HG03439 (cell line): ENCODE results near the gene ADPGK.
"Not testable (repeated sequence)": the region's sequence is repeated elsewhere in the genome, so short reads cannot be mapped to it uniquely, and the experiment has no call there.

Source experiments
- ATAC-seq: cut with Tn5 transposase; IDR thresholded peaks from one replicate; pipeline ENCODE4 v1.9.1; 2021; ENCODE audit warnings: mild to moderate bottlenecking, moderate library complexity; ENCODE audit not compliant: unreplicated experiment

ADPGK gene

DNA sequence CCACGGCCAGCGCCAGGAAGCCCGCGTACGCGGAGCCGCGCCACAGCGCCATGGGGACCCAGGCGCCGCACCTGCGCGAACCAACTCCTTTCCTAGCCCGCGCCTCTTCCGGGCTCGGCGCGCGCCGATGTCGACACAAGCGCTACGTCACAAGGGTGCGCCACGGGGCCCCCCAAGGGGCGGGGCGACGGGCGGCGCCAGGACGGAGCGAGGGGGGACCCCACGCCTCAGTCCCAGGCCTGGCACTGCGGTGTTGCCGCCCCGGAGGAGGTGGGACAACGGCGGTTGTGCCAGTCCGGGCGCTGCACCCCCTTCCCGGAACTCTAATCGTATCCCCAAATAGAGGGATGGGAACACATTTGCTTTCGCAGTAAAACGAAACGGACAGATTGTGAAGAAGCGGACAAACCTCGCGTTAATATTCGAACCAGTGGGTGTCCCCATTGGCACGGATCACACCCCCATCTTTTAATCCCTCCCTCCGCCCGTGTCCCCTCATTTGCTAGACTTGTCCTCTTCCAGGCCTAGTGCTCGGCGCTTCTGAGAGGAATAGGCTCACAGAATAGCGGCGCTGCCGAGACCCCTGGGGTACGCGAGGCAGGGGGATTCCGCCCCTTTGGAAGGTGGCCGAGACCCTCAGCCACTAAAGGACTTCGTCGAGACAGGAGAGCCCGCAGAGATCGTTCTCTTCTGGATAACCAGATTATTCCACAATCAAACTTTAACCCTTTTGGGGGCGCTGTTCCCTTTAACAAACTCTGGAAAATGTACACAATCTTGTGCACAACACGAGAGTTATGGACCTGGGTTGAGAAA, at the start of gene ADPGK:
TSS of gene ADPGK (minus strand) at position 119 of the 816 bp plus-strand sequence. CDS start at position 52, 67 bp downstream.
- ATAC-seq = peak; percentile 84

DNA sequence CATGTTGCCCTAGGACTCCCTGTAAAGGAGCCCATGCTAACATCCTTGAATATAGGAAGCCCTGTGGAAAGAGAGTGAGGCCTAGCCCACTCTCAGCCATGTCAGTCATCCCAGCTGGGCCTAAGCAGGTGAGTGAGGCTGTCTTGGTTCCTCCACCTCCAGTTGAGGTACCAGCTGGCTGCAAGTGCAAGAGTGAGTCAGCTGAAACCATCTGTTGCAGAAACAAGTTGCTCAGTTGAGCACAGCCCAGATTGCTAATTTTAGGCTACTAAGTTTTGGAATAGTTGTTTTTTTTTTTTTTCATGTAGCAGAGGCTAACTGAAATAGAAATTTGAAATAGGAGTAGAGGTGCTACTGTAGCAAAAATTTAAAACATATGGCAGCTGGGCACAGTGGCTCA, 43.7 kb upstream of the ADPGK start:
- no peak for ATAC-seq

DNA sequence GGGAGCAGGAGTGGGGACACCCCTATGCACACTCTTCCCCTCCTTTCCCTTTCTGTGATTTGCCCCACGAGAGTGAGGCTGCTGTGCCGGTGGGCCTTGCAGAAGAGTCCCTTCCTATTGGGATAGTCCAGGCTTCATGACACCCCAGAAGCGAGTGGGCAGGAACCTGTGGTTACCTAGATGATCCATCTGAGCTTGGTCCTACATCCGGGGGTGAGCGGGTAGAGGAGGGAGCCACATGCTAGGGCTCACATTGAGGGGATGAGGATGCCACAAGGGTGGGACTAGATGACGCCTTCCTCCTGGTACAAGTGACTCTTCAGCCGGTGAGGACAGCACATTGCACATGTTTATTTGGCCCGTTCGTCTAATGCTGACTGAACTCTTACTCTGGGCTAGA, 43.1 kb upstream of the ADPGK start:
- no peak for ATAC-seq

DNA sequence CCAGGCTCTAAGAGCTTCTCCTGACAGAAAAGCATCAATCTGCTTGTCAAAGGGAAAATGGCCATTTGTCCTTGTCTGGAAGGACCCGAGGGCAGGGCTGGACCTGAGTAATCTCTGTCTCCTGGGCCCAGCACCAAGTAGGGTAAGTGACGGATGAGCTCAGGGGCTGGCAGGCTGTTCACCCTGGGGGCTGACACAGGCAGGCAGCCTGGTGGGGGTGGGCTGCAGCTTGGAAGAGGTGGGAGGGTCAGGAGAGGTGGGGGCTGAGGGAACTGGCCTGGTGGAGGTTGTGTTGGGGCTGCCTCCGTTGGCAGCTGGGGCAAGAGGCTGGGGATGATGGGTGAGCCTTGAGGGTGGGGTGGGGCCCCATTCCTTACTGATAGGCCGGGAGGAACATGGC, 42.3 kb upstream of the ADPGK start:
- no peak for ATAC-seq

DNA sequence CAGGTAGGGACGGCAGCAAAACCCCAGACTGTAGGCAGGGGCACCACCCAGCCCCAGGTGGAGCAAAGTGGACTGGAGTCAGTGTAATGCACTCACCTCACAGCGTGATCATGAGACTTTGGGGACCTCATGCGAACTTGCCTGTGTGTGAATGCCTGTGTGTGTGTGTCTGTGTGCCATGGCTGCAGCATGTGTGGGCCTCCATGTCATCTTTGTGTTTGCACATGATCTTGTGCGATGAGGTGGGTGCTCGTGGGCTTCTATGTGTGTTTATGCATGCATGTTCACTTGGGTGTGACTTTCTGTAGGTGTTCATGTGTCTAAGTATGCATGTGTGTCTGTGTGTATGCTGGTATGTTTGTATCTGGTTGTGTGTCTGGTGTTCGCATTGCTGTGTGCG, 41.2 kb upstream of the ADPGK start:
- ATAC-seq = no peak

DNA sequence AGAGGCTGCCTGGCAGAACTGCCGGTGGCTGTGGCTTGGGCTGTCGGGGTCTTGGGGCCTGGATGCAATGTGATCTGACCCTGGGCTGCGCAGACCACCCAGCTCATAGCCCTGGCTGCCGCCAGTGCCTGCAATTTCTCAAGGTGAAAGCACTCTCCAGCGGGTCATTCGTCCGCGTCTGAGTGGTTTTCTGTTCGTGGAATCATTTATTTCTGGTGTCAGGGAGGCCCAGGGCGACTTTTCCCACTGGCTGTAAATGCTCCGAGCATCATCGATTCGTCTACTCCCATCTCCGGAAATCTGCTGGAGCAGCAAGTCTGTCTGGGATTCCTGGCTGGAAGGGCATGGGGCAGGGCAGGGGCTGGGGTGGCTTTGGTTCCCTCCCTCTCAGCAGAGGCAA, 40.6 kb upstream of the ADPGK start:
- ATAC-seq = no peak

DNA sequence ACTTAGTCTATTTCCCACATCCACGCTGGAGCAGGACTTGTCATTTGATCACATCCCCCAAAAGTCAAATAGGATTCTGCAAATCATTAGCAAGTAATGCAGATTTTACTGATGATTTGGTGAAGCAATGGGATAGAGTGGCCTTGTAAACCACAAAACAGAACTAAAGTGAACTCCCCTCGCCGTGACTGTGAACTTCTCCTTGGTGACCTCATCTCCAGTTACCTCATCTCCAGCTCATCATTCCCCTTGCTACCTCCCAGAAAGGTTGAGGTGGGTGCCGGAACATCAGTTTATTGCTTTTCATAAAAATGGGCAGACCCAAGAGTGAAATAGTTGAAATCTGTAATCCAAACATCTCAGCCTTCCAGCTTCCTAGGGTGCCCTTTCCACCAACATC, 36.7 kb upstream of the ADPGK start:
- ATAC-seq = no peak

DNA sequence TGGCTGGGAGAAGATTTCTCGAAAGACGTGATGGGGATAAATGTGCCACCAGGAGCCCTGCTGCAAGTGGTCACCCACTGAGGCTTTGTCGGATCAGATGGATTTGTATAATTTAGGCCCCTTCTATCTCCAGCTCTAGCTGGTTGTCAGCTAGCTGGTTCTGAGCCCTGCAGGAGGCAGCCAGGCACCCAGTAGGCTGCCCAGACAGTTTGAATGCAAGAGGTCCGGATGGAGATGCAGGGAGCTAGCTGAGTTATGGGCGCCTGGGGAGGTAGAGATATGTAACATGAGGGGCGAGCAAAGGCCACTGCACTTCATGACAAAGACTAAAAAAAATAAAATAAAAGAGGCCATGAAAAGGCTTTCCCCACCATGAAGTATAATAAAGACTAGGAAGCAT, 35.1 kb upstream of the ADPGK start:
- ATAC-seq = no peak

DNA sequence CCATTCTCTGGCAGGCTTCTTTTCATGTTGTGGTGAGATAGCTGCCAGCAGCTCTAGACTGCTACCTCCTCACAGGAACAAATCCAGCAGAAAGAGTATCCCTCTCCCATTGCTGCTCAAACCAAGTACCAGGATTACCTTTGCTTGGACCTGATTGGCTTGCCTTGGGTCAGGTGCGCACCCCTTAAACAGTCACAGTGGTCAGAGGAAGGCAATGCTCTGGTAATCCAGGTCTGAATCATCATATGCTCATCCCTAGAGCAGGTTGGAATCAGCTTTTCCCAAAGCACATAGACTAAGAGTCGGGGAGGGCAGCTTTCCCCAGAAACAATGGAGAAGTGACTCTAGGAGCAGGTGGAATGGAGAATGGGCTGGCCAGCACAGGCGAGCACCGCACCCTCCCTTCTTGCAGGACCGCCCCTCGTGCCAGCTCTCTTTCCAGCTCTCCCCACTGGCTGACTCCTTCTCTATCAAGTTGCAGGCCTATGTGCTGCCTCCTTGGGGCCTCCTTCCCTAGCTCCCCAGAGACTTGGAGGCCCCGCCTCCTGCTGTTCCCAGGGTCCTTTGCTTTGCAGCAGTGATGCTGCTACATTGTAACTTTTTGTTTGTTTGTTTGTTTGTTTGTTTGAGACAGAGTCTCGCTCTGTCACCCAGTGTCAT, 29.9 kb upstream of the ADPGK start:
- no peak for ATAC-seq

DNA sequence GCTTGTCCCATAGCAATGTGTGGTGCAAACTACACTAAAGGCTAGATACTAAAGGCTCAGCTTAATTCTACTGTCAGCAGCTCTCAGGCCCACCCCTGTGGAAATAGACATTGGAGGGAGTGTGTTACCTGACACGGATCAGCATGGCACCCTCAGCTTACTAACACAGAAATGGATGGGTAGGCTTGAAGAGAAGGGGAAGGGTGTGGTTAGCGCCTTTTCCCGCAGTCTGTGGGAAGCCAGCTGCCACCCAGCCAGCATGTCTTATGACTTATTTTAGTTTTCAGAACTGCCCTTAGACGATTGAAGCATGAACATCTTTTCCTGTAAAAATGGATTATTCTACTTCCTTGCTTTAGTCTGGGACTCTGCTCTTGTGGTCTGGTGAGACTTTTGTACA, 25.8 kb upstream of the ADPGK start:
- ATAC-seq = no peak

DNA sequence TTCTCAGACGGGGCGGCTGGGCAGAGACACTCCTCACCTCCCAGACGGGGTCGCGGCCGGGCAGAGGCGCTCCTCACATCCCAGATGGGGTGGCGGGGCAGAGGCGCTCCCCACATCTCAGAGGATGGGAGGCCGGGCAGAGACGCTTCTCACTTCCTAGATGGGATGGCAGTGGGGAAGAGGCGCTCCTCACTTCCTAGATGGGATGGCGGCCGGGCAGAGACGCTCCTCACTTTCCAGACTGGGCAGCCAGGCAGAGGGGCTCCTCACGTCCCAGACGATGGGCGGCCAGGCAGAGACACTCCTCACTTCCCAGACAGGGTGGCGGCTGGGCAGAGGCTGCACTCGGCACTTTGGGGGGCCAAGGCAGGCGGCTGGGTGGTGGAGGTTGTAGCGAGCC, 23.8 kb upstream of the ADPGK start:
- not testable (repeated sequence) for ATAC-seq

DNA sequence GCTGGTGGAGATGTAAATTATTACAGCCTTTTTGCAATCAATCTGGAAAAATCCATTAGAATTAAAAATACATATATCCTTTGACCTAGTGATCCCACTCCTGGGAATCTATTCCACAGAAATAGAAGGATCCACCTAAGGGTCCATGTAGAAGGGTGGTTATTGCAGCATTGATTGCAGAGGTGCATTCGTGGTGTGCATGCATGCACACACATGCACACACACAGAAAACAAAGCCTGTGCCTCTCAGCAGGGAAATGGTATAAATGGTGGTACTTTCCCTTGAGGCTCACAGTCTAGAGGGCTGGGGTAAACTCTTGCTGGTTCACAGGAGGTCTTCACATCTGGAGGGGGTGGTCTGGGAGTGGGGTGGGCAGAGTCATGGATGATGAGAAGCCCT, 19.4 kb upstream of the ADPGK start:
- ATAC-seq = no peak

DNA sequence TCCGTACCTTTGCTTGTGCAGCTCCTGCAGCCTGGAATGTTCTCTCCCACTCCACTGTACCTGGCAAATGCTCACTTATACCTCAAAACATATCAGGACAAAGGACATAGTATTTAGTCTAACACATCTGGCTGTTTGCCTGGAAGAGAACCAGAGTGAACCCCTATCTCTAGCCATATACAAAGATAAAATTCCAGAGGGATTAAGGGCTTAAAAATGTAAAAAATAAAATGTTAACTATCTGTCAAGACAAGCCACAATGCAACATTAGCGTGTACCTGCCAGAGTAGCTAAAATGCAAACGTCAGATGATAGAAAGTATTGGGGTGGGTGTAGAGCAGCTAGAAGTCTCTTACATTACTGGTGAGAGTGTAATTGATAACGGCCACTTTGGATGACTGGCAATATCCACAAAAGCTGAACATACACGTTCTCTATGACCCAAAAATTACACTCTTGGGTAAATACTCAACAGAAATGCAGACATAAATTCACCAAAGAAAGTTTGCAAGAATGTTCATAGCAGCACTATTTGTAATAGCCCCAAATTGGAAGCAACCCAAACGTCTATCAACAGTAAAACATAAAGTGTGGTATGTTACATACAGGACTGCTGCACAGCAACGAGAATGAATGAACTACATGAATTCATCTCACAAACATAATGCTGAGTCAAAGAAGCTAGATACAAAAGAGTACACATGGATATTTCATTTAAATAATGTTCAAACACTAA, 18.2 kb upstream of the ADPGK start:
- ATAC-seq = no peak

DNA sequence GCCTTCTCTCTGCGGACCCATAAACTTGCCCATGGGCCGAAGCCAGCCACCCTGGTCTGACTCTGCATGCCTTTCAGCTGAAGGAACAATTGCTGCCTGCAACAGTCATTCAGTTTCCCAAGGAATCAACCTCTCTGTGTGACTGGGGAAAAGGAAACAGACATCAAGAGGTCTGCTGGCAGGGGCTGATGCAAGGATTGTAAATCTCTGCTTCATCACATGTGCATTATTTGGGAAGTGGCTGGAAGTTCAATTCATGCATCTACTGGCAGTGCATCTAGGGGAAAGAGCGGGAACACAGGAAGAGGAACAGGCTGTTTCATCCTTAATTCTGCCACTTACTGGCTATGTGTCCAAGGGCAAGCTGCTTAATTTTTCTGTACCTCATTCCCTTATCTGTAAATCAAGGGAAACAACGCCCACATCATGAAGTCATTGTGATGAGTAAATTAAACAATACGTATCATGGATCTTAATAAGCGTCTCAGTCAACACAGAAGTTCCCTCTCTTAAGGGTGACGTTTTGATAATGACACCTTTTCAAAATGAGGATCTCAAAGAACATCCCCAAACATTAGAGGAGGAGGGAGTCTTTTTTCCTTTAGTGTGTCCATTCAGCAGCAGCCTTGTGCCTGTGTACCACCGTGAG, 17.4 kb upstream of the ADPGK start:
- ATAC-seq = no peak

DNA sequence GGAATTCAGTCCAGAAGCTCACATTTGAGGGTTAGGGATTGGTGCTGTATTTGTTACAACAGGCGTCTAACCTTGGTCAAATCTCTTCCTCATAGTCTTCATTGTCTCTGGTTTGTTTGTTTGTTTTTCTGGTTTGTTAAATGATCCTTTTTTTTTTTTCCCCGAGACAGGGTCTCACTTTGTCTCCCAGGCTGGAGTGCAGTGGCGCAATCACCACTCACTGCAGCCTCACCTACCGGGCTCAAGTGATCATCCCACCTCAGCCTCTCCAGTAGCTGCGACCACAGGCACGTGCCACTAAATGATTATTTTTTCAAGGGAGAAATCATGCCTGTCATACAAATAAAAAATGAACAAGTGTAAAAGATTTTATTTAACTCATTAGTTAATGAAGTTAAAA, 14.3 kb upstream of the ADPGK start:
- no peak for ATAC-seq

DNA sequence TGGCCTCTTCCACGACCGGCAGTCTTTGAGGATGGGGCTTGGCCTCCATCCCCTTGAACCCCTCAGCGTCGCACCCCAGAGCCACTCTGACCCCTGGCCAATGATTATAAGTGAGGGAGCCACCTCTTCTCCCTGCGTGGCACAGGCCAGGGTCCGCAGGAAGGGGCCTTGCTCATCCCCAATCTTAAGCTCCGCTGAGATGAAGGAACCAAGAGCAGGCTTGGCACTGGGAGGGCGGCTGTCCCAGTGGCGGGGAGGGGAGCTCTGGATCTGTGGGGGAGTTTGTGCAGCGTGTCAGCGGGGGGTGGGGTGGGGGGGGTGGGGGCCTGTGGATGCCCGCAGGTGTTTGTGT, 13.8 kb upstream of the ADPGK start:
- no peak for ATAC-seq

DNA sequence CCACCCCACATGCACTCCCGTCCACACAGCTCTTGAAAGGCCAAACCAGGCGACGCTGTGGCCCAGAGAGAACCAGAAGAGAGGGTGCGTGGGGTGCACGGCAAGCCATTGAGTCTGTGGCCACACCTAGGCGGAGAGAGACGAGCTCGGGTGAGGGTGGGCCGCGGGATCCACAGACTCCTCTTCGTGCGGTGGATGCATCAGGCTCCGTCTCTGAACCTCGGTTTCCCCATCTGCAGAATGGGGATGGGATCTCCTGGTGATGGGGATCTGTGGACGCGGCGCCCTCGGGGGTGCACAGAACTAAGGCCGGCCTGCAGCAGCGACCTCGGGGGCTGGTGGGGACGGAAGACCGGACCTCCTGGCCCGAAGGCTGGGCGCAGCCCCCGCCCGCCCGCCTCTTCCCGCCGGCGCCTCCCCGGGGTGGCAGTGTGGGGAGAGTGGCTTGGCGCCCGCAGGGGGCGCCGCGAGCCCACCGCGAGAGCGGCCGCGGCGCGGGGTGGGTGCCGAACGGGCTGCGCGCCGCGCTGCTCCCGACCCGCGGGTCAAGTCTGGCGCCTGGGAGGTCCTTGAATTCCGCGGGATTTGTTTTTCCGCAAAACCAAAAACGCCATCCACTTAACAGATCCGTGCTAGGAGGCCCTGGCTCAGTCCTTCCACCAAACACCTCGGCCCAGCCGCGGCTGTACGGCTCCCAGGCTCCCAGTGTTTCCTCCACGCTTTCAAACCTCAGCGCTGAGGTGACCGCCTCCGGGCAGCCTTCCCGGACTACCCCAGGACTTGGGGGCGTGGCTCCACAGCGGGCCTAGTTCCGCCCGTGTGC, 13.2 kb upstream of the ADPGK start:
- no peak for ATAC-seq

DNA sequence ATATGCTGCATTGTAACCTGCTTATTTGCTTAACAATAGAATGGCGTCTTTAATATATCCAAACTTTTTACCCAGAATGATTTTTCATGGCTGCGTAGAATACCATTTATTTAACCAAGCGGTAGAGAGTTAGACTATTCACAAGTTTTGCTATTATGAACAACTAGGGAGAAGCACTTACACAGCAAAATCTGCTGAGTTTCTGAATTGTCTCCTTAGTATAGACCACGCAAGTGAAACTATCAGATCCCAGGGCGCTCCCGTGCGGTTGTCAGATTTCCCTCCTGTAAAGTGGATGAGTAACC, 12.6 kb upstream of the ADPGK start:
- ATAC-seq = no peak

DNA sequence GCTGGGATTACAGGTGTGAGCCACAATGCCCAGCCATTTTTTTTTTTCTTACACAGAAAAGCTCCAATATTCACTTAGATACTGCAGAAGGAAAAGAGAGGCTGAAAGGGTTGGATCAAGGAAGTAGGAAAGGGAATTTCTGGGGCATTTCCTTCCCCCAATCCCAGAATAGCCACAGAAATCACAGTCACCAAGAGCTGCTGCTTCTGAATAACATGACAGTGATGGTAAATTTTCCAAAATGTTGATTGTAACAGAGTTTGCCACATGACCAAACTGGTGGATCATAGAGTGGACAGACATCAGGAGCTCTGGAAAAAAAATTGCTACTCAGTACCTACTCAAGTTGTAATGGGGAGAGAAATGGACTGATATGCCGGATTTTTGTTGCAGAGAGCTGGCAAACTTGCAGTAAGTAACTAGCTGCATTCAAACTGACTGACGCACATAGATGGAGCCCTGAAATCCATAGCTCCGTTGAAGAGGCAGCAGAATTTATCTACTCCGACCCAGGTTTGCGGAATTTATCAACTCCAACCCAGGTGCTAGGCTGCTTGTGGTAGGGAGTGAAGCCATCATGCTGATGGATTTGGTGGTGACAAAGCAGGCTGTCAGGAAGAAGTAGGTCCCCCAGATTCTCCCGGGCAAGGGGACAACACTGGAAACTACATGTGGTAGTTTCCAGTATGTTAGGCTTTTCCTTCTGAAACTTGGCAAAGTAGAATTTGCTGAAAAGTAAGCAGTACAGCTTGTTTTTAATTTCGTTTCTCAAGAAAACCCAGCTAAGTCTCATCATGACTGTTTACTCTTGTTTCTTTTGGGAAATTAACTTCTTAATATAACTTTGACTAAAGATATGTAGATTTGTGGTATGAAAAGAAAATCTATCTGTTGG, 10.5 kb upstream of the ADPGK start:
- ATAC-seq = no peak

DNA sequence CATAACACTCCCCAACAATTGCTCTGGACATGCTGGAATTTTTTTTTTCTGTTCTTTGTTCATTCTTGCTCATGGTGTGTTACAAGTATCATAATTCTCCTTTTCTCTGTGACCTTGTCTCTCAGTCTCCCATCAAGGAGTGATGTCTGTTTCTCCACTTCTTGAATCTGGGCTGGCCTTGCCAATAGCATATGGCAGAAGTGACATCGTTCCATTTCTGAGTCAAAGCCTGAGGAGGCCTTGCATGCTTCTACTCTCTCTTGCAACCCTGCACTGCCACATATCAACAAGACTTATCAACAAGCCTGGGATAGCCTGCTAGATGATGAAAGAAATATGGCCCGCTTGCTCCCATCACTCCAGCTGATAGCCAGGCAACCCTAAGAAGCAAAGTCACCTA, 8.9 kb upstream of the ADPGK start:
- ATAC-seq = no peak
